Measurements from ENCODE around the gene DPEP2. TPM values are rescaled to one million over a fixed set of nuclear protein-coding genes. Genes with fewer than 3 reads are reported as not detected.
"Not testable (repeated sequence)": the region's sequence is repeated elsewhere in the genome, so short reads cannot be mapped to it uniquely, and the experiment has no call there.

DPEP2 gene
- total RNA-seq, 1 donor from 2014 or later, result not detected

GRCh38 chr16:68000450-68000849, 1.2 kb upstream of the DPEP2 start:
- no peak overlapping the region for H3K27ac Mint-ChIP-seq (ENCODE audit: unreplicated experiment)
- Histone ChIP-seq H4K20me1 (ENCODE audit: insufficient read depth, low read length) (no peaks in the 10 kb centered on the region), H3K4me1 (ENCODE audit: insufficient read depth, low read length) (no peaks in the 10 kb centered on the region), H3K4me2 (ENCODE audit: low read length) (no peak overlapping the region), H3K79me2 (ENCODE audit: insufficient read depth, low read length) (no peaks in the 10 kb centered on the region), H3K9me3 (ENCODE audit: insufficient read depth, low read depth, low read length) (no peaks in the 10 kb centered on the region), H3K27ac (ENCODE audit: low read depth, low read length) (no peak overlapping the region), H3K36me3 (ENCODE audit: insufficient read depth, low read length) (no peaks in the 10 kb centered on the region), H3K27me3 (ENCODE audit: insufficient read depth, low read length) (peaks cover 3% of the 10 kb centered on the region), H3K9ac (ENCODE audit: low read length) (no peak overlapping the region), H3K4me3 (ENCODE audit: insufficient read depth, low read depth, low read length) (no peak overlapping the region), H2AFZ (ENCODE audit: low read depth, low read length) (no peak overlapping the region)
- H3K4me1 Mint-ChIP-seq (ENCODE audit: low read depth, unreplicated experiment), result peaks cover 2% of the 10 kb centered on the region
- no peak for FAIRE-seq
- peaks cover 6% of the 10 kb centered on the region for H3K27me3 Mint-ChIP-seq (ENCODE audit: low read depth, unreplicated experiment)
- TF ChIP-seq, protein P1, sequence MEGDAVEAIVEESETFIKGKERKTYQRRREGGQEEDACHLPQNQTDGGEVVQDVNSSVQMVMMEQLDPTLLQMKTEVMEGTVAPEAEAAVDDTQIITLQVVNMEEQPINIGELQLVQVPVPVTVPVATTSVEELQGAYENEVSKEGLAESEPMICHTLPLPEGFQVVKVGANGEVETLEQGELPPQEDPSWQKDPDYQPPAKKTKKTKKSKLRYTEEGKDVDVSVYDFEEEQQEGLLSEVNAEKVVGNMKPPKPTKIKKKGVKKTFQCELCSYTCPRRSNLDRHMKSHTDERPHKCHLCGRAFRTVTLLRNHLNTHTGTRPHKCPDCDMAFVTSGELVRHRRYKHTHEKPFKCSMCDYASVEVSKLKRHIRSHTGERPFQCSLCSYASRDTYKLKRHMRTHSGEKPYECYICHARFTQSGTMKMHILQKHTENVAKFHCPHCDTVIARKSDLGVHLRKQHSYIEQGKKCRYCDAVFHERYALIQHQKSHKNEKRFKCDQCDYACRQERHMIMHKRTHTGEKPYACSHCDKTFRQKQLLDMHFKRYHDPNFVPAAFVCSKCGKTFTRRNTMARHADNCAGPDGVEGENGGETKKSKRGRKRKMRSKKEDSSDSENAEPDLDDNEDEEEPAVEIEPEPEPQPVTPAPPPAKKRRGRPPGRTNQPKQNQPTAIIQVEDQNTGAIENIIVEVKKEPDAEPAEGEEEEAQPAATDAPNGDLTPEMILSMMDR (IDR thresholded peaks at IDR 0.05; ENCODE audit: insufficient read depth, low read depth, low read length), result no peak
- no peak for TF ChIP-seq EZH2 (IDR thresholded peaks at IDR 0.05; ENCODE audit: insufficient read depth, low read length)
- no peaks in the 10 kb centered on the region for H3K9me3 Mint-ChIP-seq (ENCODE audit: unreplicated experiment)
- DNase-seq (ENCODE audit: low read depth), result no peak
- no peaks in the 10 kb centered on the region for H3K36me3 Mint-ChIP-seq (ENCODE audit: low read depth, unreplicated experiment)
- H3K4me3 Mint-ChIP-seq (ENCODE audit: unreplicated experiment), result no peak overlapping the region

- Histone ChIP-seq H3K9me3 (ENCODE audit: insufficient read depth, low read depth, low read length) (no peaks in the 10 kb centered on the region), H3K9ac (ENCODE audit: low read length) (no peak overlapping the region), H3K4me2 (ENCODE audit: low read length) (no peak overlapping the region), H2AFZ (ENCODE audit: low read depth, low read length) (no peak overlapping the region), H3K27me3 (ENCODE audit: insufficient read depth, low read length) (peaks cover 3% of the 10 kb centered on the region), H3K4me1 (ENCODE audit: insufficient read depth, low read length) (no peaks in the 10 kb centered on the region), H3K36me3 (ENCODE audit: insufficient read depth, low read length) (no peaks in the 10 kb centered on the region), H3K79me2 (ENCODE audit: insufficient read depth, low read length) (no peaks in the 10 kb centered on the region), H4K20me1 (ENCODE audit: insufficient read depth, low read length) (no peaks in the 10 kb centered on the region), H3K27ac (ENCODE audit: low read depth, low read length) (no peak overlapping the region), H3K4me3 (ENCODE audit: insufficient read depth, low read depth, low read length) (no peak overlapping the region)
- Mint-ChIP-seq H3K36me3 (ENCODE audit: low read depth, unreplicated experiment) (no peaks in the 10 kb centered on the region), H3K9me3 (ENCODE audit: unreplicated experiment) (no peaks in the 10 kb centered on the region), H3K4me1 (ENCODE audit: low read depth, unreplicated experiment) (peaks cover 2% of the 10 kb centered on the region), H3K4me3 (ENCODE audit: unreplicated experiment) (no peak overlapping the region), H3K27ac (ENCODE audit: unreplicated experiment) (no peak overlapping the region), H3K27me3 (ENCODE audit: low read depth, unreplicated experiment) (peaks cover 5% of the 10 kb centered on the region)
- TF ChIP-seq, protein P1 (IDR thresholded peaks at IDR 0.05; ENCODE audit: insufficient read depth, low read depth, low read length), result no peak
- TF ChIP-seq EZH2 (IDR thresholded peaks at IDR 0.05; ENCODE audit: insufficient read depth, low read length), result no peak
- DNase-seq (ENCODE audit: low read depth) (no peak), FAIRE-seq (no peak)
Observed at GRCh38 chr16:67999985-68000384, 701 bp upstream of the DPEP2 start.

- not testable (repeated sequence) for H3K79me2 ChIP-seq (ENCODE audit: insufficient read depth, low read length); FAIRE-seq; H3K27me3 ChIP-seq (ENCODE audit: insufficient read depth, low read length); H2AFZ ChIP-seq (ENCODE audit: low read depth, low read length); DNase-seq (ENCODE audit: low read depth); H3K27ac ChIP-seq (ENCODE audit: low read depth, low read length); H3K9me3 ChIP-seq (ENCODE audit: insufficient read depth, low read depth, low read length); H3K27ac Mint-ChIP-seq (ENCODE audit: unreplicated experiment); H3K4me1 Mint-ChIP-seq (ENCODE audit: low read depth, unreplicated experiment); H3K4me3 Mint-ChIP-seq (ENCODE audit: unreplicated experiment); H3K4me1 ChIP-seq (ENCODE audit: insufficient read depth, low read length); H4K20me1 ChIP-seq (ENCODE audit: insufficient read depth, low read length); H3K9me3 Mint-ChIP-seq (ENCODE audit: unreplicated experiment); H3K36me3 ChIP-seq (ENCODE audit: insufficient read depth, low read length); H3K27me3 Mint-ChIP-seq (ENCODE audit: low read depth, unreplicated experiment); H3K4me2 ChIP-seq (ENCODE audit: low read length); H3K36me3 Mint-ChIP-seq (ENCODE audit: low read depth, unreplicated experiment); H3K9ac ChIP-seq (ENCODE audit: low read length); H3K4me3 ChIP-seq (ENCODE audit: insufficient read depth, low read depth, low read length)
Observed at GRCh38 chr16:67998231-67998778, 979 bp downstream of the DPEP2 start.
